Measurements from ENCODE around the gene CLEC12A. TPM values are rescaled to one million over a fixed set of nuclear protein-coding genes. Genes with fewer than 3 reads are reported as not detected.

Gene CLEC12A
- total RNA-seq, 1 donor from 2014 or later: not detected

DNA sequence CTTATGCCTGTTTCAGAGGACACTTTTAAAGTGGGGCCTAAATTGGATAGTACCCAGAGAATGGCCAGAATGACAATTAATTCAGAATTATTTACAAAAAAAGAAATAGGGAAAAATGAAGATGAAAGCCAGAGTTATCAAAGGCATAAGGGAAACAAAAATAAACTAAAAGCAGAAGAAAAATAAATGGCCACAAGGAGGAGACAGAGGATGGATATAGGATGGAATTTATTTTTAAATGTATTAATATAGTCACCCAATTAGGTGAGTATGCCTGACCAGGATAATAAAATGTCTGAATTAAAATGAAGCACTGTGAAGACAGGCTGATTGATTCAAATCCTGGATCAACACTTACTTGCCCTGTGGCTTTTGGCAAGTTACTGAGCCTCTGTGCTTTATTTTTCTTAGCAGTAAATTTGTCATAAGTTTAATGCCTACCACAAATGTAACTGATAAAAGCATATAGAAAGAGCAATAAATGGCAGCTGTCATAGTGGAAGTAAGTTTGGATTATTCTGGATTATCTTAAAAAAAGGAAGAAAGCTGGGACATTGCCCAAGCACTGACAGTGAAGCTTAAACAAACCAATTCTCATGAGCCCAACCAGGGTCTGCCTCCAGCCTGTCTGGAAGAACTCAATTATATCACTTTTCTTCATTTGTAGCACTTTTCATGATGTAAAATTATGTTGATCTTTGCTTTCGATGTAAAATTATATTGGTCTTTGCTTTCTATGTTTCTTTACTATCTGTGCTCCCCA, 62.8 kb downstream of the CLEC12A start:
- H3F3A ChIP-seq (ENCODE audit: low read depth): no peaks in the 10 kb centered on the region
- Mint-ChIP-seq H3K4me1 (no peaks in the 10 kb centered on the region), H3K27ac (no peak overlapping the region), H3K9me3 (no peaks in the 10 kb centered on the region), H3K36me3 (no peaks in the 10 kb centered on the region), H3K4me3 (no peak overlapping the region), H3K27me3 (ENCODE audit: insufficient read depth, low read depth) (no peaks in the 10 kb centered on the region)
- no peak overlapping the region for H3K9ac ChIP-seq
- no peak for DNase-seq (ENCODE audit: low spot score)
- no peak overlapping the region for H3K4me3 ChIP-seq
- H3K4me1 ChIP-seq: no peaks in the 10 kb centered on the region
- H3K27ac ChIP-seq: no peak overlapping the region
- H2AFZ ChIP-seq (replicated peaks): peak overlapping the region; percentile 12
- no peaks in the 10 kb centered on the region for H3K36me3 ChIP-seq
- no peaks in the 10 kb centered on the region for H3K9me3 ChIP-seq (ENCODE audit: low read depth)
- no peaks in the 10 kb centered on the region for H3K79me2 ChIP-seq (ENCODE audit: low read depth)
- no peak overlapping the region for H3K4me2 ChIP-seq
- H4K20me1 ChIP-seq (ENCODE audit: low read depth): no peaks in the 10 kb centered on the region
- H3K27me3 ChIP-seq: no peaks in the 10 kb centered on the region
- TF ChIP-seq, protein P1, sequence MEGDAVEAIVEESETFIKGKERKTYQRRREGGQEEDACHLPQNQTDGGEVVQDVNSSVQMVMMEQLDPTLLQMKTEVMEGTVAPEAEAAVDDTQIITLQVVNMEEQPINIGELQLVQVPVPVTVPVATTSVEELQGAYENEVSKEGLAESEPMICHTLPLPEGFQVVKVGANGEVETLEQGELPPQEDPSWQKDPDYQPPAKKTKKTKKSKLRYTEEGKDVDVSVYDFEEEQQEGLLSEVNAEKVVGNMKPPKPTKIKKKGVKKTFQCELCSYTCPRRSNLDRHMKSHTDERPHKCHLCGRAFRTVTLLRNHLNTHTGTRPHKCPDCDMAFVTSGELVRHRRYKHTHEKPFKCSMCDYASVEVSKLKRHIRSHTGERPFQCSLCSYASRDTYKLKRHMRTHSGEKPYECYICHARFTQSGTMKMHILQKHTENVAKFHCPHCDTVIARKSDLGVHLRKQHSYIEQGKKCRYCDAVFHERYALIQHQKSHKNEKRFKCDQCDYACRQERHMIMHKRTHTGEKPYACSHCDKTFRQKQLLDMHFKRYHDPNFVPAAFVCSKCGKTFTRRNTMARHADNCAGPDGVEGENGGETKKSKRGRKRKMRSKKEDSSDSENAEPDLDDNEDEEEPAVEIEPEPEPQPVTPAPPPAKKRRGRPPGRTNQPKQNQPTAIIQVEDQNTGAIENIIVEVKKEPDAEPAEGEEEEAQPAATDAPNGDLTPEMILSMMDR (IDR thresholded peaks at IDR 0.05): peak; percentile 54
- TF ChIP-seq EZH2phosphoT487 (IDR thresholded peaks at IDR 0.05): no peak

Other genes with a start within 250 kb of the CLEC12A start
- gene CLECL1, start 238.3 kb upstream of the CLEC12A start, total RNA-seq (ENCODE audit: low replicate concordance): not detected in 2 replicates
- not detected in 2 replicates for gene CD69, start 210.5 kb upstream of the CLEC12A start, total RNA-seq (ENCODE audit: low replicate concordance)
- not detected in 2 replicates for gene KLRF1, start 143.9 kb upstream of the CLEC12A start, total RNA-seq (ENCODE audit: low replicate concordance)
- 0.28 and 1.0 TPM in 2 replicates for gene CLEC2B, start 102.1 kb upstream of the CLEC12A start, total RNA-seq (ENCODE audit: low replicate concordance)
- not detected in 2 replicates for gene KLRF2, start 89.9 kb upstream of the CLEC12A start, total RNA-seq (ENCODE audit: low replicate concordance)
- gene CLEC2A, start 39.0 kb upstream of the CLEC12A start, total RNA-seq (ENCODE audit: low replicate concordance): not detected in 2 replicates
- gene CLEC1B, start 27.7 kb downstream of the CLEC12A start, total RNA-seq (ENCODE audit: low replicate concordance): not detected in 2 replicates
- not detected in 2 replicates for gene CLEC12B, start 39.2 kb downstream of the CLEC12A start, total RNA-seq (ENCODE audit: low replicate concordance)
- gene CLEC9A, start 59.3 kb downstream of the CLEC12A start, total RNA-seq (ENCODE audit: low replicate concordance): not detected in 2 replicates
- gene CLEC1A, start 127.6 kb downstream of the CLEC12A start, total RNA-seq (ENCODE audit: low replicate concordance): not detected in 2 replicates
- gene CLEC7A, start 158.8 kb downstream of the CLEC12A start, total RNA-seq (ENCODE audit: low replicate concordance): not detected in 2 replicates
- gene OLR1, start 200.7 kb downstream of the CLEC12A start, total RNA-seq (ENCODE audit: low replicate concordance): not detected in 2 replicates
- not detected in 2 replicates for gene TMEM52B, start 207.6 kb downstream of the CLEC12A start, total RNA-seq (ENCODE audit: low replicate concordance)
- gene GABARAPL1, start 241.5 kb downstream of the CLEC12A start, total RNA-seq (ENCODE audit: low replicate concordance): 38.9 and 39.3 TPM in 2 replicates